ENCODE results near the gene FAM107A.

The FAM107A gene

DNA sequence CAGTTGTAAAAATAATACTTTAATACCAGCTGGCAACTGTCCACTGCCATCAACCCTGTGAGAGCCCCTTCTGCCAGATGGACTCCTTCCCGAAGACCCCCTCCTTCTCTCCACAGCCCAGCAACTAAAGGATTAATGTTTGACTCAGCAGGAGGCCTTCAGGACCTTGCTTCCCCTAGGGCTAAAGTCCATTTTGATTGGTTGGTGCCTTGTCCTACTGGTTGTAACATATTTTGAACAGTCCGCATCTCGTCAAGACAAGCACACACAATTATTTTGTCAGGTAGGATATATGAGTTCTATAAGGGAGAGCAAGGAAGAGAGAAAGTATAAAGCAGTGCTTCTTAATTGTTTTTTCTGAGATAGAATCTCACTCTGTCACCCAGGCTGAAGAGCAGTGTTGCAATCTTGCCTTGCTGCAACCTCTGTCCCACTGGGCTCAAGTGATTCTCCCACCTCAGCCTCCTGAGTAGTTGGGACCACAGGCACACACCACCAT lies 58.9 kb downstream of the FAM107A start:
- no peak for DNase-seq (ENCODE audit: low spot score)

DNA sequence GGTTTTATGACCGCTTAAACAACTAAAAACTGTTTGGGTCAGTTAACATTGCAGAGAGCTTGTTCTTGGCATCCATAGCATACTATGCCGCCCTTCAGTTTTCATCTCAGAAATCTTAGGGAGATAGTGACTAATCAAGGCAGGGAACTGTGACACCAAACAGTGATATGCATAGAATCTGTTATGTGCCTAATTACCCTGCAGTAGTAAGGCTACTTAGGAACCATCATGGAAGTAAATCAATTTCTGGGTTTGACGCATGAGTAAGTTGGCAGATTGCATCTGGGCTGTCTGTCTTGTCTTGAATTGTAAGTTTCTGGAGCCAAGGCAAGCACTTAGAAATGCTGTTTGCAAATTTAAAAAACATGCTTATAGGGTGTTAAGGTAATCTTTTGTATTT lies 62.8 kb downstream of the FAM107A start:
- DNase-seq (ENCODE audit: low spot score), result no peak

All from hematopoietic multipotent progenitor cell treated with erythropoietin and hydrocortisone succinate and interleukin-3 and kit ligand, for 15 days (in vitro differentiated cells).